ENCODE measurements around the gene MYO7B.

The MYO7B gene

GRCh38 chr2:127627740-127628571 lies 92.5 kb downstream of the MYO7B start:
- no peak for DNase-seq

GRCh38 chr2:127628767-127629614 lies 93.5 kb downstream of the MYO7B start:
- DNase-seq: no peak

- DNase-seq: no peak
Observed at GRCh38 chr2:127629637-127630036, 94.2 kb downstream of the MYO7B start.

- no peak for DNase-seq
Observed at GRCh38 chr2:127630096-127630863, 94.8 kb downstream of the MYO7B start.

GRCh38 chr2:127630864-127631540 lies 95.5 kb downstream of the MYO7B start:
- no peak for DNase-seq

- DNase-seq: no peak
Observed at GRCh38 chr2:127631541-127631996, 96.1 kb downstream of the MYO7B start.

- no peak for DNase-seq
Observed at GRCh38 chr2:127631997-127632581, 96.6 kb downstream of the MYO7B start.

- DNase-seq: no peak
Observed at GRCh38 chr2:127632592-127633489, 97.4 kb downstream of the MYO7B start.

- DNase-seq: no peak
Observed at GRCh38 chr2:127633556-127634065, 98.1 kb downstream of the MYO7B start.

- no peak for DNase-seq
Observed at GRCh38 chr2:127634066-127634617, 98.7 kb downstream of the MYO7B start.

DNA sequence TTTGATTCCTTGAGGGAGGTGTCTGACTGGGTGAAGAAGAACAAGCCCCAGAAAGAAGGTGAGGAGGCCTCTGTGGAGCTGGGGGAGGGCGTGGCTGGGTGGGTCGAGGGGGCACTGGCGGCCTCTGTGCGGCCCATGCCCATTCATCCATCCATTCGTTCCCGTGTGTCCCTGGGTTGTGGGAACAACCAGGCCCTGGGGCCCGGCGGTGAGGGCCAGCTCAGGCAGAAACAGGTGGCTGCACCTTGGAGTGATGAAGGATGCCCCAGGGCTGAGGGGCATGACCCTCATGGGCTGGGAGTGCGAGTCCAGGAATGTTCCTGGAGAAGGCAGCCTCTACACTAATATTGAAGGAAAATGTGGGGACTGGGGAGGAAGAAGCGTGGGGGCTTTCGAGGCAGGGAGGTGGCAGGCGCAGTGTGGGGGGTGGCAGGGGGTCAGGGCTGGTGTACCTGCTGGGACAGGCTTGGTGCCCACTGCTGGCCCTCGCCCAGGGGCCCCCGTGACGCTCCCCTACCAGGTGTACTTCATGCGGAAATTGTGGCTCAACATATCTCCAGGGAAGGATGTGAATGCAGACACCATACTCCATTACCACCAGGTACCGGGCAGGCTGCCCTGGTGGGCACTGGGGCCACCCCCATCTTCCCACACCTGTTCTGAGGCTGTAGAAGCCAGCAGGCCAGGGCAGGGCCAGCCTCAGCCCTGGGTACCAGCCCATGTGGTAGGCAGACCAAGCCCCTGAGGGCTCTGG lies 99.3 kb downstream of the MYO7B start:
- DNase-seq: no peak

GRCh38 chr2:127635380-127636237 lies 100.1 kb downstream of the MYO7B start:
- DNase-seq: no peak

GRCh38 chr2:127636248-127637235 lies 101.1 kb downstream of the MYO7B start:
- DNase-seq: no peak

DNA sequence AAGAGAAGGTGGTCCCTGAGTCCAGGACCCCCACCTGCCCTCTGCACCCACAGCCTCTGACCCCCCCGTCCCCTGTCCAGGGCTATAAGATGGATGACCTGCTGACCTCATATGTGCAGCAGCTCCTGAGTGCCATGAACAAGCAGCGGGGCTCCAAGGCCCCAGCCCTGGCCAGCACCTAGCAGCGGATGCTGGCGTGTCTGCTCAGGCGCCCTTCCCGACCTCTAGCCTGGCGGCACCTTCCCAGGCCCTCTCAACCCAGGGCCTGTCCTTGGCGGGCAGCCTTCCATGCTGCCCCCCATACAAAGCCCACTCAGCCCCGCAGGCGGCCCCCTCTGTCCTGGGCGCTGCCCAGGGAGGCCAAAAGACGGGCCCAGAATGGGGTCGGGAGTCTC lies 101.8 kb downstream of the MYO7B start:
- no peak for DNase-seq

GRCh38 chr2:127637725-127638252 lies 102.3 kb downstream of the MYO7B start:
- peak; percentile 51 for DNase-seq

- no peak for DNase-seq
Observed at GRCh38 chr2:127638361-127639110, 103.1 kb downstream of the MYO7B start.

Measured in NCI-H82 (cell line).